Stimulated activated CD8-positive, alpha-beta memory T cell treated with anti-CD3 and anti-CD28 coated beads, Interleukin-15, amount 100 ng/mL, for 24 hours (primary cell): ENCODE measurements around the gene AP4E1.
"Not testable (repeated sequence)": the region's sequence is repeated elsewhere in the genome, so short reads cannot be mapped to it uniquely, and the experiment has no call there.

Experiments
- DNase-seq: peaks from one replicate; pipeline ENCODE4 v3.0.0-alpha.2; 2020; ENCODE audit warnings: low read depth

Gene AP4E1

DNA sequence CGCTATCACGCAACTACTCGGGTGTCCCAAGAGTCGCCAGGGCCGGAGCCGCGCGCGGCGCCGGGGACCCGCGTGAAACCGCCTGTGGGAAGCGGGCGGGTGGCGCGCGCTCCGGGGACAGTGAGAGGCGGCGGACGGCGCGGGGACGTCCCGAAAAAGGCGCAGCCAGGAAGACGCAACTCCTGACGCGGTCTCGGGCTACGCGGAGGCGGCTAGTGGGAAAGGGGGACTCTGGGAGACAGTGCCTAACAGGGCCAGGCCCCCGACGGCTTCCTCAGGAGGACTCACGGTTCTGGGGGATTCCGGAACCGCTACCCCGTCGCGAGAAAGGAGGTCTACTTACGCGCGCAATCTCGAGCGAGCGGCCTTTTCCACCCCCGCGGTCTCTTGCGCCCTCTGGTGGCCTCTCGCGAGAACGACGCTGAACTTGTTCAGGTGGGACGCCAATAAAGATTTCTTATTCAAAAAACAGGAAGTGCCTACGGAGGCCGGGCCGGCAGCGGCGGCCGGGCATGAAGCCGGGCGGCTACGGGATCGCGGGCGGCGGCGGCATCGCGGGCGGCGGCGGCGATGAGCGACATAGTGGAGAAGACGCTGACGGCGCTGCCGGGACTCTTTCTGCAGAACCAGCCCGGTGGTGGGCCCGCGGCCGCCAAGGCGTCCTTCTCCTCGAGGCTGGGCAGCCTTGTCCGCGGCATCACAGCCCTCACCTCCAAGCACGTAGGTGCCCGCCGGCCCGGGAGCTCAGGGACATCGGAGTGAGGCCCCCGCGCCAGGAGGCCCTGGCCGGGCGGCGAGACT, at the start of gene AP4E1:
Gene AP4E1 (plus strand): TSS at position 475 of the 801 bp plus-strand sequence. CDS start 96 bp downstream, at position 571.
- DNase-seq = peak; percentile 92

DNA sequence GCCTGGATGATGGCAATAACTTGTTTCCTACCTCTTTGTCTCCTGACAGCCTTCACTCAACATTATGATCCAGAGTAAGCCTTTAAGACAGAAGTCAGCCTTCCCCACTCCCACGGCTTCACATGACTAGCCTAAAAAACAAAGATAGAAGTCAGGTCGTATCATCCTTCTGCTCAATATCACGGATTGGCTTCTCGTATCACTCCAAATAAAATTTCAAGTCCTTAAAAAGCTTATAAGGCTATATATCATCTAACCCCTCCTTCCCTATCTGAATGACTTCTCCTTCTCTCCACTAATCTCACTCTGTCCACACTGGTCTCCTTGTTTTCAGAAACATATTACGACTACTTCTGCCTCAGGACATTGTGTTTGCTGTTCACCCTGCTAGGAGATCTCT, 47.7 kb upstream of the AP4E1 start:
- no peak for DNase-seq

DNA sequence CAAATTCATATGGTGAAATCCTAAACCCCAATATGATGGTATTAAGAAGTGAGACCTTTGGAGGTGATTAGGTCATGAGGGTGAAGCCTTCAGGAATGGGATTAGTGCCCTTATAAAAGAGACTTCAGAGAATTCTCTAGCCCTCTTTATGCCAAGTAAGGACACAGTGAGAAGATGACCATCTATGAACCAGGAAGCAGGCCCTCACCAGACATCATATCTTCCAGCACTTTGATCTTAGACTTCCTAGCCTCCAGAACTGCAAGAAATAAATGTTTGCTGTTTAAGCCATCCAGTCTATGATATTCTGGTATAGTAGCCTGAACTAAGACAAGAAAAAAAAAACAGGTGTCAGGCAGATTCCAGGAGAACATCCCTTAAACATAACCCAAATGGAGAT, 45.9 kb upstream of the AP4E1 start:
- DNase-seq = no peak

- DNase-seq = no peak
Observed at GRCh38 chr15:50864873-50865272, 43.6 kb upstream of the AP4E1 start.

DNA sequence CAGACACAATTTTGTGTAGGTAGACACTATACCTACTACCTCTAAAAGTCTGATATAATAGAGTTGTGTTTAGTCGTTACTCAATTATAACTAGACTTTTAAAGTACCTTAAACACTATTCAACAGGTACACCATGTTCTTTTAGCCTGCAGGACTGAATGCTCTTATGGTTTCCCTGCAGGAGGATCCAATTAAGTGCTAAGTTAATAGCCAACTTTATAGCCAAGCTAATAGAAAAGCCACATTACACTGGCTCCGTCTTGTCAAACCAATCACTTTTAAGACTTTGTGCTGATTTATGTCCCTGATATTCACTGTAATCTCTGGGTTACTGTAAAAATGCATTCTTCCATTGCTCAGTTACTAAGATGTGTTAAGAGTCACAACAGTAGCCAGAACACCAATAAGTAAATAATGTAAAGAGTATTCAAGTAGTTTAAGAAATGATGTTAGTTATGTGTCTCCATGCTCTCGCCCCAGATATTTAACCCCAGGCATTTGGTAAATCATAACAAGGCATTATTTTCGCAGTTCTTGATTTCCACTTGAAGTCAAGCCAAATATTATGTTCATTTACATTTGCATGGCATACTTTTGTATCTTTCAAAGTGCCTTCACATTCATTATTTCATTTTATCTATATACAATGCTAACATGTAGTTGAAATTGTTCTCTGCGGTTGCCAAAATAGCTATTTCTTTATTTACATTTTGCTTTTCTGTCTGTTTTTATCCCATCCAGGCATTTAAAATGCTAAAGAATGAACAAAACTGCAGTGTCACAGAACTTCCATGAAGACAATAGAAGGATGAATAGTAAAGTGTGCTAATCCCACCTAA, 42.7 kb upstream of the AP4E1 start:
- no peak for DNase-seq

- DNase-seq = no peak
Observed at GRCh38 chr15:50871832-50872231, 36.7 kb upstream of the AP4E1 start.

DNA sequence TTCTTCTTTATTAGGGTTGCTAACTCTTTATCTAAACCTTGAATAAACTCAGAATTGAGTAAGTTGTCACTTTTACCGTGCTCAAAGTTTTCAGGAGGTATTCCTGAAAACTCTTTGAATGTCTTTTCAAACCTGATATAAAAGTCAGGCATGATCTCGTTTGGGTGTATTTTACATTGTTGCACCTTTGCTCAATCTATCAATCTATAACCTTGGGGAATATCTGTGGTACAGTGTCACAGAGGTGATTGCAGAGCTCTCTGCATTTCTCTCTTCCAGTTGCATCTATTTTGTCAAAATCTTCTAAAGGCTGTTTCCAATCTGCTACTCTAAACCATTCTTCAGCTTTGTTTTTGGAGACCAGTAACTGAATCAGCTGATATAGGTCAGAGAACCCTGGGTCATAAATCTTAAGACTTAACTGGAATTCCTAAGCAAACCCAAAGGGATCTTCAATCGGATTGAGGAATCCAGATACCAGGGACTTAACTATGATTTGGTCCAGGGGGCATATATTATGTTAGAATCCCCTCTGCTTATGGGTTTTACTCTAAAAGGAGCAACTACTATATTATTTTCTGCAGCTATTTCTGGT, 35.6 kb upstream of the AP4E1 start:
- no peak for DNase-seq

GRCh38 chr15:50873935-50874361, 34.5 kb upstream of the AP4E1 start:
- DNase-seq = no peak

DNA sequence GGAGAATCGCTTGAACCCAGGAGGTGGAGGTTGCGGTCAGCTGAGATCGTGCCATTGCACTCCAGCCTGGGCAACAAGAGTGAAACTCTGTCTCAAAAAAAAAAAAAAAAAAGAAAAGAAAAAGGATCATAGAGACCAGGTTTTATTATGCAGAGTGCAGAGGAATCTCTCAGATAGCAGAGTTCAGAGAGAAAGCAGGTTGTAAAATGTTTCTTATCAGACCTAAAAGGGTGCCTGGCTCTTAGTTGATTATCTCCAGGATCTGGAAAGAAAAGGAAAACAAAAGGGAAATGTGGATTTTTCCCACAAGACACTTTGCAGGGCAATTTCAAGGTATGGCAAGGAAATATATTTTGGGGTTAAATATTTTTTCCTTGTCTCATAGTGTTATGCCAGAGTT, 33.2 kb upstream of the AP4E1 start:
- DNase-seq = not testable (repeated sequence)

DNA sequence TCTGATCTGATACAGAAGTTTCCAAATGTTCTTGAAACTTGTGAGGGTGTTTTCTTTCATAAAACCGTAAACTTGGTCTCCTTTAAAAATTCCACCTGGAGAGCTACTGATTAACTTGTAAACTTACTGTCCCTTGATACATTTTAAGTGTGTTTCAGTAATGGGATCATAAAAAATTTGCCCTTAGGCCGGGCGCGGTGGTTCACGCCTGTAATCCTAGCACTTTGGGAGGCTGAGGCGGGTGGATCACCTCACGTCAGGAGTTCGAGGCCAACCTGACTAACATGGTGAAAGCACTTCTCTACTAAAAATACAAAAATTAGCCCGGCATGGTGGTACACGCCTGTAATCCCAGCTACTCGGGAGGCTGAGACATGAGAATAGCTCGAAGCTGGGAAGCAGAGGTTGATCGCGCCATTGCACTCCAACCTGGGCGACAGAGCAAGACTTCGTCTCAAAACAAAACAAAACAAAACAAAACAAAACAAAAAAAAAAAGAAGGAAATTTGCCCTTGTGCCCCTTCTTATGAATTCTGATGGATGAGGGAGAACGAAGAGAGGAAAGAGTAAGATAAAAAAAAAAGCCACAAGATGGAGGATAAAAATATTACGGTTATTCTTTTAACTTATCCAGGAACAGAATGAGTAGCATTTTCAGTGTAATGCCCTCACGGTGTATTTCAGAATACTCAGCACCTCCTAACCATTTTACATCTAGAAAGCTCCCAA, 32.1 kb upstream of the AP4E1 start:
- DNase-seq = no peak

GRCh38 chr15:50876989-50877360, 31.5 kb upstream of the AP4E1 start:
- peak; percentile 31 for DNase-seq

- no peak for DNase-seq
Observed at GRCh38 chr15:50879016-50879617, 29.4 kb upstream of the AP4E1 start.

GRCh38 chr15:50880206-50880605, 28.3 kb upstream of the AP4E1 start:
- no peak for DNase-seq

DNA sequence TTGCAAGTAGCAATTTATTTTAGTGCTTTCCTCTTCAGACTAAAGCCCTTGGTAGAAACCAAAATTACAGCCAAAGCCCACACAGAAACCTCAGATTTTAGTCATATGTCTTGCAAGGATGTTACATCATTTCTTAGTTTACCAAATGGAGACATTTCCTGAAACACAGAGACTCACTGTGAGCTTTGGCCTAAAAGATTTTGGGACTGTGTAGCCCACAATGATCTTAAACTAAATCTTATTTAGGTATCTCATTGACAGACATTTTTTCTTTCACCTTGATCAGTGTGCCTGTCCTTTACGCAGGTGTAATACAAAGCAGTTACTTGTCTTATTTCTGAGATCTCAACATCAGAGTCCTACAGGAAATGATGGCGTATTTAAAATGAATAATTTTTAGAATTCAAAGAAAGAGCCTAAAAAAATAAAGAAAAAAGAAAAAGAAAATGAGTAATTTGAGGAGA, 27.8 kb upstream of the AP4E1 start:
- DNase-seq = no peak

DNA sequence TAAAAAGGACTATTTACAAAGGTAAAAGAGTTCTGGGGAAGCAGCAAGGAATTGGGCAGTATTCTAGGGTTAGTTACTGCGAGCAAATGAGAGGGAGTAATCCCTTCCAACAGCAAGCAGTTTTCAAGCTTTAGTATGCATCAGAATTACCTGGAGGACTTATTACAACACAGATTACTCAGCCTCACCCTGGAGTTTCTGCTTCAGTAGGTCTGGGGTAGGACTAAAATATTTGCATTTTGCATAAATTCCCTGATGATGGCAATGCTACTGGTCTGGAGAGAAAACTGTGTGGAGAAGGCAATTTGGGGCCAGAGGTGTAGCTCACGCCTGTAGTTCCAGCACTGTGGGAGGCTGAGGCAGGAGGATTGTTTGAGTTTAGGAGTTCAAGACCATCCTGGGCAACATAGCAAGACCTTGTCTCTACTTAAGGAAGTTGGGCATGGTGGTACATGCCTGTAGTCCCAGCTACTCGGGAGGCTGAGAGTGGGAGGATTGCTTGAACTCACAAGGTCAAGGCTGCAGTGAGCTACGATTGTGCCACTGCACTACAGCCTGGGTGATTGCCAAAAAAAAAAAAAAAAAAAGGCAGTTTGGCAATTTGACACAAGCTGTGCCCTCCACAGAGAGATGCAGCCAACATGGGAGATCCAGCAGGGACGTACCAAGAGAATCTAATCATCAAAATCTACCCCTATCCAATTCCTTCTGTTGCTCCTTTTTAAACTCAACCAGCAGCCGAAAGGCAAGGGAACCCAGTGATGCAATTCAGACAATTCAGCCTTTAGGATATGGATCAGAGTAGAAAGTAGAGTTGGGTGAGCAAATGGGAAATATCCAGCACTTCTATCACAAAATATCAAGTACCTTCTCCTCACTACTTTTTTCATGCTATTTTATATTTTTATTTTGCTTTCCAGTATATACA, 27.1 kb upstream of the AP4E1 start:
- DNase-seq = no peak

GRCh38 chr15:50883903-50884302, 24.6 kb upstream of the AP4E1 start:
- DNase-seq = no peak

- no peak for DNase-seq
Observed at GRCh38 chr15:50884540-50884939, 23.9 kb upstream of the AP4E1 start.

- DNase-seq = no peak
Observed at GRCh38 chr15:50886139-50886467, 22.4 kb upstream of the AP4E1 start.

GRCh38 chr15:50886611-50887345, 21.7 kb upstream of the AP4E1 start:
- DNase-seq = no peak

GRCh38 chr15:50888054-50888453, 20.4 kb upstream of the AP4E1 start:
- DNase-seq = no peak
